NCI-H526 (cell line): ENCODE results near the gene C4B.
"Not testable (repeated sequence)": the region's sequence is repeated elsewhere in the genome, so short reads cannot be mapped to it uniquely, and the experiment has no call there.

Experiments used
- DNase-seq, 2 experiments: peaks; one replicate each; lab custom pipeline; 2025; lab: John Stamatoyannopoulos, UW

The C4B gene

DNA sequence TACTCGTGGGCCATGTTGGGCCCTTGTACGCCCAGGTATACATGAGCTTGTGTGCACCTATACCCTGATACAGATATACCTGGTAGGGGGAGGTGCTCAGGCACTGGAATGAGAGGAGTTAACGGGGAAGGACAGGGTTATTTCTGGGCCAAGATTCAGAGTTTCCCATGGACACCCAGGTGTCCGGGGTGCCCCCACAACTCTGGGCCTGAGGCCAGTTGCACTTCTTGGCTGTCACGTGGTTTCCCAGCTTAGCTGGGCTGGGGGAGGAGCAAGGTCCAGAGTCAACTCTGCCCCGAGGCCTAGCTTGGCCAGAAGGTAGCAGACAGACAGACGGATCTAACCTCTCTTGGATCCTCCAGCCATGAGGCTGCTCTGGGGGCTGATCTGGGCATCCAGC lies 32.9 kb upstream of the C4B start, which contains the start of gene C4A:
C4A (plus strand) TSS at position 314 of the 400 bp plus-strand sequence; CDS start at position 365, 51 bp downstream.
- DNase-seq: not testable (repeated sequence)

- DNase-seq: not testable (repeated sequence)
Measured at GRCh38 chr6:31989363-31989762, 25.2 kb upstream of the C4B start.

DNA sequence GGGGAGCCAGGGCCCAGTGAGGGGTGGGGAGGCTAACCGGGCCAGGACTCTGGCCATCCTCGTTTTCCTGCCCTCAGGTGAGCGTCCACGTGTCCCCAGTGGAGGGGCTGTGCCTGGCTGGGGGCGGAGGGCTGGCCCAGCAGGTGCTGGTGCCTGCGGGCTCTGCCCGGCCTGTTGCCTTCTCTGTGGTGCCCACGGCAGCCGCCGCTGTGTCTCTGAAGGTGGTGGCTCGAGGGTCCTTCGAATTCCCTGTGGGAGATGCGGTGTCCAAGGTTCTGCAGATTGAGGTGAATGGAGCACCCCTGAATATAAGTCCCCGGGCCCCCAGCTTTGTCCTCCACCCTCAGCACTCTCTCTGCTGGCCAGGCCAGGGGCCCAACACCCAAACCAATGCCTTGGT lies 20.2 kb upstream of the C4B start:
- DNase-seq: not testable (repeated sequence)

GRCh38 chr6:31996385-31996784 lies 18.2 kb upstream of the C4B start:
- not testable (repeated sequence) for DNase-seq

DNA sequence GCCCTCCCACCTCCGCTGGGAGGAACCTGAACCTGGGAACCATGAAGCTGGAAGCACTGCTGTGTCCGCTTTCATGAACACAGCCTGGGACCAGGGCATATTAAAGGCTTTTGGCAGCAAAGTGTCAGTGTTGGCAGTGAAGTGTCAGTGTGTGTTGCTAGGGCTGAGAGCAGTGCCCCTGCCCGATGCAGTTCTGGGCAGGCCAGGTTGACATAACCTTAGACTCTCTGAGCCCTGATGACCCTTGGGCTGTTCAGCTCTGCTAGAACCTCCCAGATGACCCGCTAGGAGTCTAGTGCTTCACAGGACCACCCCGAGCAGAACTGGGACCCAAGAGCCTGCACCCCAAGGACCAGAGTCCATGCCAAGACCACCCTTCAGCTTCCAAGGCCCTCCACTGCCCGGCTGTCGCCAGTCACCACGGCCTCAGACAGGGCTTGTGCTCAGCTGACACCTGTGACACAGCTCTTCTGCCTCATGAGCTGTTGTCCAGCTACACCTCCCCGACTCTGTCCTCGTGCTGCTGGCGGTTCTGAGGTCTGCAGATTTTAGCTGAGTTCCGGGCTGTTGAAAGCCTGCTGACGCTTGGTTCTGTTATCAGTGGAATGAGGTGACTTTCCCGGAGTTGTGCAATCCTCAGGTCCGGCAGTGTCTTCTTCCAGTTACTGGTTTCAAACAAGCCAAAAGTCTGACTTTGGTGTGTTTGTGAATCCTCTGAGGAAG lies 11.9 kb upstream of the C4B start:
- DNase-seq: not testable (repeated sequence)

DNA sequence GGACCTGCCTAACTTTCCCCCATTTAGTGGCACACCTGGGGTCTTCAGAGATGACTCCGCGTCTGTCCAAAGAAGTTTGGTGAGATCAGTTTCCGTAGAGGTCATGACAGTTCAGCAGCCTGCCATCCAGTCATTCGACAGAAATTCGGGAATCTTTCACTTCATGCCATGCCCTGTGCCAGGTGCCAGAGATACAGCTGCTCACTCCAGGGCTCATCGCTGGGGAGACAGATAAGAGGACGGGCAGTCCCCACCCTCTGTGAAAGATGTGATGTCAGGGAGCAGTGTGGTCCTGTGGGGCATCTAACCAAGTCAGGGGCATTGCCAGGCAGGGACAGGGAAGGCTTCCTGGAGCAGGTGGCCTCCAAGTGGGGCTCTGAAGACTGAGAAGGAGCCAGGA lies 11.3 kb upstream of the C4B start:
- DNase-seq: not testable (repeated sequence)

DNA sequence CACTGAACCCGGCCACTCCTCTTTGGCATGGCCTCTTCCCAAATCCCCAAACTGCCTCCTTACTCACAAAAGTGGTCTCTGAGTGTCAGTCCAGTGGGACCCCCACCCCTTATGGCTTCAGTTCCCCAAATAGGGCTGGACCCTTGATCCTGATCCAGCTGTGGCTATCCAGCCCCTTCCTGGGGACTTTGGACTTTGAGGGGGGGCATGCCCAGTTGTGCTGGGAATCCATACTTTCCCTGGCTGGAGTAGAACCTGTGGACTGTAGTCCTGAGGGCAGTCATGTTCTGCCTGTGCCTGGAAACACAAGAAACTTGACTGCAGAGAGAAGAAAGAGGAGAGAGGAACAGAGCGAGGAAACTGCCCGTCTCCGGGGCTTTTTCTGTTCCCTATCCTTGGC lies 10.2 kb upstream of the C4B start:
- DNase-seq: not testable (repeated sequence)

GRCh38 chr6:32004864-32005537 lies 9.6 kb upstream of the C4B start:
- DNase-seq: not testable (repeated sequence)

DNA sequence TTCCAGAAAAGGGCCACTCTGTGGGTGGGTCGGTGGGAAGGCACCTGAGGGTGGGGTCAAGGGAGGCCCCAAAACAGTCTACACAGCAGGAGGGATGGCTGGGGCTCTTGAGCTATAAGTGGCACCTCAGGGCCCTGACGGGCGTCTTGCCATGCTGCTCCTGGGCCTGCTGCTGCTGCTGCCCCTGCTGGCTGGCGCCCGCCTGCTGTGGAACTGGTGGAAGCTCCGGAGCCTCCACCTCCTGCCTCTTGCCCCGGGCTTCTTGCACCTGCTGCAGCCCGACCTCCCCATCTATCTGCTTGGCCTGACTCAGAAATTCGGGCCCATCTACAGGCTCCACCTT lies 9.1 kb upstream of the C4B start:
- not testable (repeated sequence) for DNase-seq

DNA sequence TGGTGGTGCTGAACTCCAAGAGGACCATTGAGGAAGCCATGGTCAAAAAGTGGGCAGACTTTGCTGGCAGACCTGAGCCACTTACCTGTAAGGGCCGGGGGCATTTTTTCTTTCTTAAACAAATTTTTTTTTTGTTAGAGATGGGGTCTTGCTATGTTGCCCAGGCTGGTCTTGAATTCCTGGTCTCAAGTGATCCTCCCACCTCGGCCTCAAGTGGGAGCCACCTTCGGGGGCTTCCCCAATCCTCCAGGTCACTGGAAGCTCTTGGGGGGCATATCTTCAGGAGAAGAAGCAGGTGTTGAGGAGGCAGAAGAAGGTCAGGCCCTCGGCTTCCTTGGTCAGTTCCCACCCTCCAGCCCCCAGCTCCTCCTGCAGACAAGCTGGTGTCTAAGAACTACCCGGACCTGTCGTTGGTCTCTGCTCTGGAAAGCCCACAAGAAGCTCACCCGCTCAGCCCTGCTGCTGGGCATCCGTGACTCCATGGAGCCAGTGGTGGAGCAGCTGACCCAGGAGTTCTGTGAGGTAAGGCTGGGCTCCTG lies 8.5 kb upstream of the C4B start:
- DNase-seq: not testable (repeated sequence)

DNA sequence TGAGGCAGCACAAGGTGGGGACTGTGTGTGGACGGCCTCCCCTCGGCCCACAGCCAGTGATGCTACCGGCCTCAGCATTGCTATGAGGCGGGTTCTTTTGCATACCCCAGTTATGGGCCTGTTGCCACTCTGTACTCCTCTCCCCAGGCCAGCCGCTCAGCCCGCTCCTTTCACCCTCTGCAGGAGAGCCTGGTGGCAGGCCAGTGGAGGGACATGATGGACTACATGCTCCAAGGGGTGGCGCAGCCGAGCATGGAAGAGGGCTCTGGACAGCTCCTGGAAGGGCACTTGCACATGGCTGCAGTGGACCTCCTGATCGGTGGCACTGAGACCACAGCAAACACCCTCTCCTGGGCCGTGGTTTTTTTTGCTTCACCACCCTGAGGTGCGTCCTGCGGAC lies 7.5 kb upstream of the C4B start:
- not testable (repeated sequence) for DNase-seq

DNA sequence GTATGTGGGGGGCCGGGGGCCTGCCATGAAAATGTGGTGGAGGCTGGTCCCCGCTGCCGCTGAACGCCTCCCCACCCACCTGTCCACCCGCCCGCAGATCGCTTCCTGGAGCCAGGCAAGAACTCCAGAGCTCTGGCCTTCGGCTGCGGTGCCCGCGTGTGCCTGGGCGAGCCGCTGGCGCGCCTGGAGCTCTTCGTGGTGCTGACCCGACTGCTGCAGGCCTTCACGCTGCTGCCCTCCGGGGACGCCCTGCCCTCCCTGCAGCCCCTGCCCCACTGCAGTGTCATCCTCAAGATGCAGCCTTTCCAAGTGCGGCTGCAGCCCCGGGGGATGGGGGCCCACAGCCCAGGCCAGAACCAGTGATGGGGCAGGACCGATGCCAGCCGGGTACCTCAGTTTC lies 6.6 kb upstream of the C4B start:
- not testable (repeated sequence) for DNase-seq

DNA sequence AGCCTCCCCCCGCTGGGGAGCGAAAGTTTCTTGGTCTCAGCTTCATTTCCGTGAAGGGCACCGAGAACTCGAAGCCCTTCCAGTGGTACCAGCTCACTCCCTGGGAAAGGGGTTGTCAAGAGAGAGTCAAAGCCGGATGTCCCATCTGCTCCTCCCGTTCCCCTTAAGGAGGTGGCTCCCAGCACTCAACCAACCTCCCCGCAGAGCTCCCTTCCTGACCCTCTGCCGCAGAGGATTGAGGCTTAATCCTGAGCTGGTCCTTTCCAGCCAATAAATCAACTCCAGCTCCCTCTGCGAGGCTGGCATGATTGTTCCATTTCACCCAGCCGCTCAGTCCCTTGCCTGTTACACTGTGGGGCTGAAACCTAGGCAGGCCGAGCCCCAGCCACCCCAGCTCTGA lies 6.0 kb upstream of the C4B start:
- not testable (repeated sequence) for DNase-seq

GRCh38 chr6:32009537-32009936 lies 5.1 kb upstream of the C4B start:
- DNase-seq: not testable (repeated sequence)

- not testable (repeated sequence) for DNase-seq
Measured at GRCh38 chr6:32010856-32011530, 3.6 kb upstream of the C4B start.

- DNase-seq: not testable (repeated sequence)
Measured at GRCh38 chr6:32012941-32013617, 1.5 kb upstream of the C4B start.

DNA sequence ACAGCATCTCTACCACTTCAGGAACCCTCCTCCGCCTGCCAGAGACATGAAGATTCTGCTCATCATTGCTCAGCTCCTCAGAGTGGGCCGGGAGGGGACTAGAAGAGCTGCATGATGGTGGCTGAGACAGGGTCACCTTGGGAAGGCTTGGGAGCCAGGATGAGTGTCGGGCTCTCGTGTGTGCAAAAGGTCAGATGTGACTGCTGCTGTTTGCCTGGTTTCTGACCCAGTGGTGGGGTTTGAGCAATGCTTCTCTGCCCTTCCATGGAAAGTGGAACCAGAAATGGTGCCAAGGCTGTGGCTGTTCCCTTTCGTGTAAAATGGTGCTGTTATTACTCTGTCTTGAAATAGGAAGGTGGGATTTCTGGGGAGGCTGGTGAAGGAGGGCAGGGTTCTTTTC lies 857 bp upstream of the C4B start:
- DNase-seq: not testable (repeated sequence)

GRCh38 chr6:32022100-32022499 lies 7.5 kb downstream of the C4B start:
- DNase-seq: not testable (repeated sequence)

GRCh38 chr6:32028631-32029030 lies 14.0 kb downstream of the C4B start:
- not testable (repeated sequence) for DNase-seq

GRCh38 chr6:32029553-32029952 lies 15.0 kb downstream of the C4B start:
- not testable (repeated sequence) for DNase-seq

GRCh38 chr6:32035283-32036013 lies 20.9 kb downstream of the C4B start:
- DNase-seq: not testable (repeated sequence)
